Measurements from ENCODE around the gene EED.

EED gene

GRCh38 chr11:86205421-86206336 lies 38.9 kb upstream of the EED start:
- H3K27me3 ChIP-seq (ENCODE audit: insufficient read depth, poor library complexity, severe bottlenecking) = no peaks in the 10 kb centered on the region
- H3K4me3 ChIP-seq (replicated peaks; ENCODE audit: insufficient read depth, low read length) = no peak overlapping the region; the same call in 1 of the 2 replicates
- DNase-seq (ENCODE audit: low read depth in 1 of 2, low spot score in 1 of 2) = peak; percentile 79 to 82
- H3K27ac ChIP-seq (replicated peaks) = peak overlapping the region; percentile 84
- 0 out of 2 replicates have a peak, but pooled peaks have one; percentile 22 for TF ChIP-seq GABPA (IDR thresholded peaks at IDR 0.05; ENCODE audit: low read depth)
- TF ChIP-seq POLR2AphosphoS5 (IDR thresholded peaks at IDR 0.05; ENCODE audit: low read depth) = no peak
- TF ChIP-seq SPI1 (IDR thresholded peaks at IDR 0.05; ENCODE audit: borderline replicate concordance, low read depth) = no peak; the same call in 1 of the 2 replicates

GRCh38 chr11:86206337-86206695 lies 38.2 kb upstream of the EED start:
- Histone ChIP-seq H3K4me3 (replicated peaks; ENCODE audit: insufficient read depth, low read length) (no peak overlapping the region), H3K27ac (replicated peaks) (peak overlapping the region; percentile 84), H3K27me3 (ENCODE audit: insufficient read depth, poor library complexity, severe bottlenecking) (no peaks in the 10 kb centered on the region)
- no peak for TF ChIP-seq POLR2AphosphoS5 (IDR thresholded peaks at IDR 0.05; ENCODE audit: low read depth)
- no peak for TF ChIP-seq GABPA (IDR thresholded peaks at IDR 0.05; ENCODE audit: low read depth)
- TF ChIP-seq REST (IDR thresholded peaks at IDR 0.05; ENCODE audit: insufficient replicate concordance, low read depth) = no peak
- no peak for TF ChIP-seq SPI1 (IDR thresholded peaks at IDR 0.05; ENCODE audit: borderline replicate concordance, low read depth)
- no peak for TF ChIP-seq CTCF (IDR thresholded peaks at IDR 0.05; ENCODE audit: insufficient read depth, low read length)
- DNase-seq (ENCODE audit: low read depth in 1 of 2, low spot score in 1 of 2) = no peak

GRCh38 chr11:86207413-86207812 lies 37.1 kb upstream of the EED start:
- no peak for DNase-seq (ENCODE audit: low read depth in 1 of 2, low spot score in 1 of 2)
- Histone ChIP-seq H3K27ac (replicated peaks) (no peak overlapping the region), H3K4me3 (replicated peaks; ENCODE audit: insufficient read depth, low read length) (no peak overlapping the region), H3K27me3 (ENCODE audit: insufficient read depth, poor library complexity, severe bottlenecking) (no peaks in the 10 kb centered on the region)
- no peak for TF ChIP-seq SPI1 (IDR thresholded peaks at IDR 0.05; ENCODE audit: borderline replicate concordance, low read depth)
- no peak for TF ChIP-seq POLR2AphosphoS5 (IDR thresholded peaks at IDR 0.05; ENCODE audit: low read depth)
- no peak for TF ChIP-seq GABPA (IDR thresholded peaks at IDR 0.05; ENCODE audit: low read depth)
- TF ChIP-seq CTCF (IDR thresholded peaks at IDR 0.05; ENCODE audit: insufficient read depth, low read length) = no peak
- TF ChIP-seq REST (IDR thresholded peaks at IDR 0.05; ENCODE audit: insufficient replicate concordance, low read depth) = no peak

- no peak for TF ChIP-seq REST (IDR thresholded peaks at IDR 0.05; ENCODE audit: insufficient replicate concordance, low read depth)
- TF ChIP-seq POLR2AphosphoS5 (IDR thresholded peaks at IDR 0.05; ENCODE audit: low read depth) = no peak
- TF ChIP-seq SPI1 (IDR thresholded peaks at IDR 0.05; ENCODE audit: borderline replicate concordance, low read depth) = no peak
- TF ChIP-seq GABPA (IDR thresholded peaks at IDR 0.05; ENCODE audit: low read depth) = no peak
- TF ChIP-seq CTCF (IDR thresholded peaks at IDR 0.05; ENCODE audit: insufficient read depth, low read length) = no peak
- Histone ChIP-seq H3K27ac (replicated peaks) (no peak overlapping the region), H3K4me3 (replicated peaks; ENCODE audit: insufficient read depth, low read length) (no peak overlapping the region), H3K27me3 (ENCODE audit: insufficient read depth, poor library complexity, severe bottlenecking) (no peaks in the 10 kb centered on the region)
- no peak for DNase-seq (ENCODE audit: low read depth in 1 of 2, low spot score in 1 of 2)
Measured at GRCh38 chr11:86208572-86208971, 36.0 kb upstream of the EED start.
